GM23338 (cell line): ENCODE data around the gene AGAP1. TPM values are rescaled to one million over a fixed set of nuclear protein-coding genes. Genes with fewer than 3 reads are reported as not detected.

Experiments used
- ATAC-seq: fragments of 200-7000 bp; cut with Tn5 transposase; 3 replicates; pipeline ENCODE4 v1.9.1; 2020
- DNase-seq: peaks from one replicate; pipeline ENCODE4 v3.0.0-alpha.2; 2015; ENCODE audit warnings: low spot score
- H2AFZ ChIP-seq: fragments of 200-600 bp; sonication (generic); 2 replicates; pipeline ENCODE4 v1.8.0; 2016; ENCODE audit warnings: antibody characterized with exemption, mild to moderate bottlenecking, moderate library complexity
- H3F3A ChIP-seq: fragments of 200-600 bp; sonication (generic); replicated peaks from 2 replicates; pipeline ENCODE4 v1.8.0; 2017; ENCODE audit warnings: antibody characterized with exemption, mixed run types, low read depth
- H3K27ac ChIP-seq: fragments of 200-600 bp; sonication (generic); 2 replicates; pipeline ENCODE4 v1.6.1; 2016; ENCODE audit warnings: low read depth
- H3K27me3 ChIP-seq: fragments of 200-600 bp; sonication (generic); 2 replicates; pipeline ENCODE4 v1.8.0; 2016; ENCODE audit warnings: mild to moderate bottlenecking, mixed run types, moderate library complexity; ENCODE audit not compliant: insufficient read depth
- H3K36me3 ChIP-seq: fragments of 200-600 bp; sonication (generic); 2 replicates; pipeline ENCODE4 v1.8.0; 2016; ENCODE audit warnings: mild to moderate bottlenecking; ENCODE audit not compliant: insufficient read depth
- H3K4me1 ChIP-seq: fragments of 200-600 bp; sonication (generic); 2 replicates; pipeline ENCODE4 v1.8.0; 2016; ENCODE audit warnings: mild to moderate bottlenecking, moderate library complexity; ENCODE audit not compliant: insufficient read depth
- H3K4me2 ChIP-seq: fragments of 200-600 bp; sonication (generic); 2 replicates; pipeline ENCODE4 v1.7.1; 2017; ENCODE audit warnings: mixed run types
- H3K4me3 ChIP-seq: fragments of 200-600 bp; sonication (generic); 2 replicates; pipeline ENCODE4 v1.6.1; 2016; ENCODE audit warnings: mixed run types
- H3K79me2 ChIP-seq: fragments of 200-600 bp; sonication (generic); replicated peaks from 2 replicates; pipeline ENCODE4 v1.8.0; 2017; ENCODE audit warnings: mild to moderate bottlenecking; ENCODE audit not compliant: insufficient read depth
- H3K9me2 ChIP-seq: fragments of 200-600 bp; sonication (generic); 2 replicates; pipeline ENCODE4 v1.8.0; 2017; ENCODE audit not compliant: insufficient read depth
- H4K20me1 ChIP-seq: fragments of 200-600 bp; sonication (generic); replicated peaks from 2 replicates; pipeline ENCODE4 v1.8.0; 2017; ENCODE audit warnings: mild to moderate bottlenecking; ENCODE audit not compliant: insufficient read depth
- H3K27ac Mint-ChIP-seq: 2 replicates; pipeline ENCODE4 v1.8.0; 2020; ENCODE audit warnings: inconsistent platforms, mild to moderate bottlenecking, moderate library complexity, mixed read lengths
- H3K27me3 Mint-ChIP-seq: 3 replicates; pipeline ENCODE4 v1.8.0; 2022; ENCODE audit warnings: low read depth, mild to moderate bottlenecking, moderate library complexity, mixed read lengths, inconsistent platforms; ENCODE audit not compliant: insufficient read depth, poor library complexity
- H3K36me3 Mint-ChIP-seq: 3 replicates; pipeline ENCODE4 v1.8.0; 2021; ENCODE audit warnings: low read depth, mild to moderate bottlenecking, inconsistent platforms, moderate library complexity, mixed read lengths
- H3K4me1 Mint-ChIP-seq: 3 replicates; pipeline ENCODE4 v1.8.0; 2020; ENCODE audit warnings: mild to moderate bottlenecking, inconsistent platforms, mixed read lengths
- H3K4me3 Mint-ChIP-seq: 3 replicates; pipeline ENCODE4 v1.8.0; 2021; ENCODE audit warnings: moderate library complexity, mild to moderate bottlenecking, inconsistent platforms, mixed read lengths
- H3K9me3 Mint-ChIP-seq: 3 replicates; pipeline ENCODE4 v1.8.0; 2020; ENCODE audit warnings: moderate library complexity, mild to moderate bottlenecking, inconsistent platforms, mixed read lengths
- CREB1 ChIP-seq: fragments of 250-450 bp; sonication (Bioruptor Pico); IDR thresholded peaks from 2 replicates; pipeline ENCODE4 v1.5.0; 2020; ENCODE audit warnings: low read depth, mild to moderate bottlenecking, moderate library complexity
- EZH2 ChIP-seq: fragments of 200-600 bp; sonication (generic); IDR thresholded peaks from one replicate; pipeline ENCODE4 v1.8.0; 2017; ENCODE audit warnings: antibody characterized with exemption, mild to moderate bottlenecking, low read depth; ENCODE audit not compliant: unreplicated experiment
- EZH2phosphoT487 ChIP-seq: fragments of 200-600 bp; sonication (generic); IDR thresholded peaks from one replicate; pipeline ENCODE4 v1.8.1; 2018; ENCODE audit warnings: antibody characterized with exemption; ENCODE audit not compliant: unreplicated experiment
- JUNB ChIP-seq: IDR thresholded peaks from one replicate; pipeline ENCODE4 v1.6.1; 2016; ENCODE audit warnings: antibody characterized with exemption; ENCODE audit not compliant: unreplicated experiment
- NANOG ChIP-seq: IDR thresholded peaks from 2 replicates; pipeline ENCODE4 v1.6.1; 2016; ENCODE audit warnings: antibody characterized with exemption, borderline replicate concordance
- POLR2AphosphoS5 ChIP-seq: IDR thresholded peaks from 2 replicates; pipeline ENCODE4 v1.6.1; 2016; ENCODE audit warnings: antibody characterized with exemption, low read depth
- STAT1 ChIP-seq: IDR thresholded peaks from one replicate; pipeline ENCODE4 v1.6.1; 2016; ENCODE audit warnings: antibody characterized with exemption; ENCODE audit not compliant: unreplicated experiment
- ZNF114 ChIP-seq: fragments of 250-450 bp; sonication (Bioruptor Pico); IDR thresholded peaks from 2 replicates; pipeline ENCODE4 v1.5.0; 2020; ENCODE audit warnings: mild to moderate bottlenecking, moderate library complexity
- ZNF331 ChIP-seq: fragments of 250-450 bp; sonication (Bioruptor Pico); IDR thresholded peaks from 2 replicates; pipeline ENCODE4 v1.5.0; 2020; ENCODE audit warnings: low read depth, mild to moderate bottlenecking, moderate library complexity
- polyA plus RNA-seq: library from polyadenylated mRNA; unstranded; fragments of >200 nt; fragmentation: Nextera tagmentation; extraction: Ambion mirVana; gene quantifications from 2 replicates; pipeline ENCODE4 v1.2.1, GENCODE V29; 2016
- total RNA-seq: library from RNA; depleted of rRNA; stranded (reverse); fragments of >200 nt; shearing (Covaris generic); gene quantifications from 2 replicates; pipeline ENCODE4 v1.2.3, GENCODE V29; 2014
- TF ChIP-seq, protein P1 (sequence below), 2 experiments: fragments of 200-600 bp in 1 of 2; sonication (generic) in 1 of 2; conservative IDR thresholded peaks; 2 replicates each; pipeline versions ENCODE4 v1.5.1 to v1.6.1; 2016 to 2017; ENCODE audit warnings: antibody characterized with exemption in 2 of 2, low read depth in 2 of 2, mild to moderate bottlenecking in 2 of 2, moderate library complexity in 1 of 2
- TF ChIP-seq, protein P2 (sequence below): fragments of 250-450 bp; sonication (Bioruptor Pico); IDR thresholded peaks from 2 replicates; pipeline ENCODE4 v1.5.0; 2020; ENCODE audit warnings: mild to moderate bottlenecking, moderate library complexity
- TF ChIP-seq, protein P3 (sequence below): IDR thresholded peaks from one replicate; pipeline ENCODE4 v1.6.1; 2018; ENCODE audit warnings: antibody characterized with exemption; ENCODE audit not compliant: unreplicated experiment
- TF ChIP-seq, protein P4 (sequence below): IDR thresholded peaks from 2 replicates; pipeline ENCODE4 v1.6.1; 2016; ENCODE audit warnings: antibody characterized with exemption

The AGAP1 gene
- total and polyA plus RNA-seq, 2 experiments from 2014 or later: 13.3 to 27.9 TPM

DNA sequence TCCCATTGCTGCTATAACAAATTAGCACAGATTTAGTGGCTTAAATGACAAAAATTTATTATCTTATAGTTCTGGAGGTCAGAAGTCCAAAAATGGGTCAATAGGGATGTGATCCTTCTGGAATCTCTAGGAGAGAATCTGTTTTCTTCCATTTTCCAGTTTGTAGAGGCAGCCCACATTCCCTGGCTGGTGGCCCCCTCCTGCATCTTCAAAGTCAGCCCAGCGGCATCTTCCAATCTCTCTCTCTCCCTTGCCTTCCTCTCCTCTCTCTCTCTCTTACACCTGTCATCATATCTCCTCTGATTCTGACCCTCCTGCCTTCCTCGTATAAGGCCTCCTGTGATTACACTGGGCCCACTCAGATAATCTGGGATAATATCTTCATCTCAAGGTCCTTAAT, 3.9 kb upstream of the AGAP1 start:
- peaks cover 2% of the 10 kb centered on the region; the same call in 1 of the 3 replicates for H3K36me3 Mint-ChIP-seq
- no peak for DNase-seq
- no peak overlapping the region for H3K4me3 Mint-ChIP-seq
- H3K4me3 ChIP-seq: no peak overlapping the region
- H2AFZ ChIP-seq: no peak overlapping the region
- H3F3A ChIP-seq: no peaks in the 10 kb centered on the region; the same call in 1 of the 2 replicates
- peaks cover 3% of the 10 kb centered on the region; the same call in 2 of the 3 replicates for H3K9me3 Mint-ChIP-seq
- H3K27me3 Mint-ChIP-seq: peaks cover 14% of the 10 kb centered on the region
- H3K36me3 ChIP-seq: no peaks in the 10 kb centered on the region
- no peaks in the 10 kb centered on the region for H3K4me1 ChIP-seq
- no peaks in the 10 kb centered on the region for H4K20me1 ChIP-seq
- H3K79me2 ChIP-seq: peaks cover 3% of the 10 kb centered on the region; the same call in 1 of the 2 replicates
- peaks cover 12% of the 10 kb centered on the region for H3K4me1 Mint-ChIP-seq
- no peaks in the 10 kb centered on the region; the same call in 1 of the 2 replicates for H3K9me2 ChIP-seq
- no peak overlapping the region for H3K4me2 ChIP-seq
- no peak overlapping the region for H3K27ac Mint-ChIP-seq
- H3K27me3 ChIP-seq: peaks cover 18% of the 10 kb centered on the region; the same call in 1 of the 2 replicates
- no peak overlapping the region for H3K27ac ChIP-seq
- TF ChIP-seq, protein P1, sequence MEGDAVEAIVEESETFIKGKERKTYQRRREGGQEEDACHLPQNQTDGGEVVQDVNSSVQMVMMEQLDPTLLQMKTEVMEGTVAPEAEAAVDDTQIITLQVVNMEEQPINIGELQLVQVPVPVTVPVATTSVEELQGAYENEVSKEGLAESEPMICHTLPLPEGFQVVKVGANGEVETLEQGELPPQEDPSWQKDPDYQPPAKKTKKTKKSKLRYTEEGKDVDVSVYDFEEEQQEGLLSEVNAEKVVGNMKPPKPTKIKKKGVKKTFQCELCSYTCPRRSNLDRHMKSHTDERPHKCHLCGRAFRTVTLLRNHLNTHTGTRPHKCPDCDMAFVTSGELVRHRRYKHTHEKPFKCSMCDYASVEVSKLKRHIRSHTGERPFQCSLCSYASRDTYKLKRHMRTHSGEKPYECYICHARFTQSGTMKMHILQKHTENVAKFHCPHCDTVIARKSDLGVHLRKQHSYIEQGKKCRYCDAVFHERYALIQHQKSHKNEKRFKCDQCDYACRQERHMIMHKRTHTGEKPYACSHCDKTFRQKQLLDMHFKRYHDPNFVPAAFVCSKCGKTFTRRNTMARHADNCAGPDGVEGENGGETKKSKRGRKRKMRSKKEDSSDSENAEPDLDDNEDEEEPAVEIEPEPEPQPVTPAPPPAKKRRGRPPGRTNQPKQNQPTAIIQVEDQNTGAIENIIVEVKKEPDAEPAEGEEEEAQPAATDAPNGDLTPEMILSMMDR (conservative IDR thresholded peaks at IDR 0.05; ENCODE audit: low read depth in 2 of 2): no peak
- TF ChIP-seq ZNF114 (no peak), ZNF331 (no peak), POLR2AphosphoS5 (no peak), CREB1 (no peak), EZH2phosphoT487 (no peak), STAT1 (no peak), JUNB (no peak), NANOG (no peak), EZH2 (no peak)
- TF ChIP-seq, protein P2, sequence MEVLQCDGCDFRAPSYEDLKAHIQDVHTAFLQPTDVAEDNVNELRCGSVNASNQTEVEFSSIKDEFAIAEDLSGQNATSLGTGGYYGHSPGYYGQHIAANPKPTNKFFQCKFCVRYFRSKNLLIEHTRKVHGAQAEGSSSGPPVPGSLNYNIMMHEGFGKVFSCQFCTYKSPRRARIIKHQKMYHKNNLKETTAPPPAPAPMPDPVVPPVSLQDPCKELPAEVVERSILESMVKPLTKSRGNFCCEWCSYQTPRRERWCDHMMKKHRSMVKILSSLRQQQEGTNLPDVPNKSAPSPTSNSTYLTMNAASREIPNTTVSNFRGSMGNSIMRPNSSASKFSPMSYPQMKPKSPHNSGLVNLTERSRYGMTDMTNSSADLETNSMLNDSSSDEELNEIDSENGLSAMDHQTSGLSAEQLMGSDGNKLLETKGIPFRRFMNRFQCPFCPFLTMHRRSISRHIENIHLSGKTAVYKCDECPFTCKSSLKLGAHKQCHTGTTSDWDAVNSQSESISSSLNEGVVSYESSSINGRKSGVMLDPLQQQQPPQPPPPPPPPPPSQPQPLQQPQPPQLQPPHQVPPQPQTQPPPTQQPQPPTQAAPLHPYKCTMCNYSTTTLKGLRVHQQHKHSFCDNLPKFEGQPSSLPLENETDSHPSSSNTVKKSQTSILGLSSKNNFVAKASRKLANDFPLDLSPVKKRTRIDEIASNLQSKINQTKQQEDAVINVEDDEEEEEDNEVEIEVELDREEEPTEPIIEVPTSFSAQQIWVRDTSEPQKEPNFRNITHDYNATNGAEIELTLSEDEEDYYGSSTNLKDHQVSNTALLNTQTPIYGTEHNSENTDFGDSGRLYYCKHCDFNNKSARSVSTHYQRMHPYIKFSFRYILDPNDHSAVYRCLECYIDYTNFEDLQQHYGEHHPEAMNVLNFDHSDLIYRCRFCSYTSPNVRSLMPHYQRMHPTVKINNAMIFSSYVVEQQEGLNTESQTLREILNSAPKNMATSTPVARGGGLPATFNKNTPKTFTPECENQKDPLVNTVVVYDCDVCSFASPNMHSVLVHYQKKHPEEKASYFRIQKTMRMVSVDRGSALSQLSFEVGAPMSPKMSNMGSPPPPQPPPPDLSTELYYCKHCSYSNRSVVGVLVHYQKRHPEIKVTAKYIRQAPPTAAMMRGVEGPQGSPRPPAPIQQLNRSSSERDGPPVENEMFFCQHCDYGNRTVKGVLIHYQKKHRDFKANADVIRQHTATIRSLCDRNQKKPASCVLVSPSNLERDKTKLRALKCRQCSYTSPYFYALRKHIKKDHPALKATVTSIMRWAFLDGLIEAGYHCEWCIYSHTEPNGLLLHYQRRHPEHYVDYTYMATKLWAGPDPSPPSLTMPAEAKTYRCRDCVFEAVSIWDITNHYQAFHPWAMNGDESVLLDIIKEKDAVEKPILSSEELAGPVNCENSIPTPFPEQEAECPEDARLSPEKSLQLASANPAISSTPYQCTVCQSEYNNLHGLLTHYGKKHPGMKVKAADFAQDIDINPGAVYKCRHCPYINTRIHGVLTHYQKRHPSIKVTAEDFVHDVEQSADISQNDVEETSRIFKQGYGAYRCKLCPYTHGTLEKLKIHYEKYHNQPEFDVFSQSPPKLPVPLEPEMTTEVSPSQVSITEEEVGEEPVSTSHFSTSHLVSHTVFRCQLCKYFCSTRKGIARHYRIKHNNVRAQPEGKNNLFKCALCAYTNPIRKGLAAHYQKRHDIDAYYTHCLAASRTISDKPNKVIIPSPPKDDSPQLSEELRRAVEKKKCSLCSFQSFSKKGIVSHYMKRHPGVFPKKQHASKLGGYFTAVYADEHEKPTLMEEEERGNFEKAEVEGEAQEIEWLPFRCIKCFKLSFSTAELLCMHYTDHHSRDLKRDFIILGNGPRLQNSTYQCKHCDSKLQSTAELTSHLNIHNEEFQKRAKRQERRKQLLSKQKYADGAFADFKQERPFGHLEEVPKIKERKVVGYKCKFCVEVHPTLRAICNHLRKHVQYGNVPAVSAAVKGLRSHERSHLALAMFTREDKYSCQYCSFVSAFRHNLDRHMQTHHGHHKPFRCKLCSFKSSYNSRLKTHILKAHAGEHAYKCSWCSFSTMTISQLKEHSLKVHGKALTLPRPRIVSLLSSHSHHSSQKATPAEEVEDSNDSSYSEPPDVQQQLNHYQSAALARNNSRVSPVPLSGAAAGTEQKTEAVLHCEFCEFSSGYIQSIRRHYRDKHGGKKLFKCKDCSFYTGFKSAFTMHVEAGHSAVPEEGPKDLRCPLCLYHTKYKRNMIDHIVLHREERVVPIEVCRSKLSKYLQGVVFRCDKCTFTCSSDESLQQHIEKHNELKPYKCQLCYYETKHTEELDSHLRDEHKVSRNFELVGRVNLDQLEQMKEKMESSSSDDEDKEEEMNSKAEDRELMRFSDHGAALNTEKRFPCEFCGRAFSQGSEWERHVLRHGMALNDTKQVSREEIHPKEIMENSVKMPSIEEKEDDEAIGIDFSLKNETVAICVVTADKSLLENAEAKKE (CRISPR knock-in tag): no peak
- TF ChIP-seq, protein P3, sequence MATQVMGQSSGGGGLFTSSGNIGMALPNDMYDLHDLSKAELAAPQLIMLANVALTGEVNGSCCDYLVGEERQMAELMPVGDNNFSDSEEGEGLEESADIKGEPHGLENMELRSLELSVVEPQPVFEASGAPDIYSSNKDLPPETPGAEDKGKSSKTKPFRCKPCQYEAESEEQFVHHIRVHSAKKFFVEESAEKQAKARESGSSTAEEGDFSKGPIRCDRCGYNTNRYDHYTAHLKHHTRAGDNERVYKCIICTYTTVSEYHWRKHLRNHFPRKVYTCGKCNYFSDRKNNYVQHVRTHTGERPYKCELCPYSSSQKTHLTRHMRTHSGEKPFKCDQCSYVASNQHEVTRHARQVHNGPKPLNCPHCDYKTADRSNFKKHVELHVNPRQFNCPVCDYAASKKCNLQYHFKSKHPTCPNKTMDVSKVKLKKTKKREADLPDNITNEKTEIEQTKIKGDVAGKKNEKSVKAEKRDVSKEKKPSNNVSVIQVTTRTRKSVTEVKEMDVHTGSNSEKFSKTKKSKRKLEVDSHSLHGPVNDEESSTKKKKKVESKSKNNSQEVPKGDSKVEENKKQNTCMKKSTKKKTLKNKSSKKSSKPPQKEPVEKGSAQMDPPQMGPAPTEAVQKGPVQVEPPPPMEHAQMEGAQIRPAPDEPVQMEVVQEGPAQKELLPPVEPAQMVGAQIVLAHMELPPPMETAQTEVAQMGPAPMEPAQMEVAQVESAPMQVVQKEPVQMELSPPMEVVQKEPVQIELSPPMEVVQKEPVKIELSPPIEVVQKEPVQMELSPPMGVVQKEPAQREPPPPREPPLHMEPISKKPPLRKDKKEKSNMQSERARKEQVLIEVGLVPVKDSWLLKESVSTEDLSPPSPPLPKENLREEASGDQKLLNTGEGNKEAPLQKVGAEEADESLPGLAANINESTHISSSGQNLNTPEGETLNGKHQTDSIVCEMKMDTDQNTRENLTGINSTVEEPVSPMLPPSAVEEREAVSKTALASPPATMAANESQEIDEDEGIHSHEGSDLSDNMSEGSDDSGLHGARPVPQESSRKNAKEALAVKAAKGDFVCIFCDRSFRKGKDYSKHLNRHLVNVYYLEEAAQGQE: no peak
- TF ChIP-seq, protein P4, sequence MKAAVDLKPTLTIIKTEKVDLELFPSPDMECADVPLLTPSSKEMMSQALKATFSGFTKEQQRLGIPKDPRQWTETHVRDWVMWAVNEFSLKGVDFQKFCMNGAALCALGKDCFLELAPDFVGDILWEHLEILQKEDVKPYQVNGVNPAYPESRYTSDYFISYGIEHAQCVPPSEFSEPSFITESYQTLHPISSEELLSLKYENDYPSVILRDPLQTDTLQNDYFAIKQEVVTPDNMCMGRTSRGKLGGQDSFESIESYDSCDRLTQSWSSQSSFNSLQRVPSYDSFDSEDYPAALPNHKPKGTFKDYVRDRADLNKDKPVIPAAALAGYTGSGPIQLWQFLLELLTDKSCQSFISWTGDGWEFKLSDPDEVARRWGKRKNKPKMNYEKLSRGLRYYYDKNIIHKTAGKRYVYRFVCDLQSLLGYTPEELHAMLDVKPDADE: no peak
- no peak for ATAC-seq
